Stomach (tissue), 9 donors: ENCODE measurements around the gene FES. TPM values are rescaled to one million over a fixed set of nuclear protein-coding genes. Genes with fewer than 3 reads are reported as not detected.
"Not testable (repeated sequence)": the region's sequence is repeated elsewhere in the genome, so short reads cannot be mapped to it uniquely, and the experiment has no call there.

ENCODE experiments used
- DNase-seq, 2 donors: peaks; one replicate each; pipeline versions ENCODE4 v3.0.0 to v3.0.0-alpha.2; 2013 to 2019
- H3K27ac ChIP-seq, 5 donors: fragments of 200-600 bp in 4 of 5; sonication (generic) in 4 of 5; one replicate each; pipeline ENCODE4 v1.5.1; 2013 to 2019; ENCODE audit warnings: mild to moderate bottlenecking in 1 of 5, moderate library complexity in 1 of 5
- H3K27me3 ChIP-seq, 3 donors: fragments of 200-600 bp; sonication (generic); one replicate each; pipeline ENCODE4 v1.5.1; 2017 to 2019; ENCODE audit warnings: mixed run types in 1 of 3
- H3K36me3 ChIP-seq, 4 donors: fragments of 200-600 bp; sonication (generic); 1 replicate in 3 of 4; 2 replicates in 1 of 4; pipeline ENCODE4 v1.5.1; 2016 to 2019
- H3K4me1 ChIP-seq, 4 donors: fragments of 200-600 bp; sonication (generic); one replicate each; pipeline ENCODE4 v1.5.1; 2016 to 2019
- H3K4me3 ChIP-seq, 4 donors: fragments of 200-600 bp; sonication (generic) in 3 of 4; one replicate each; pipeline ENCODE4 v1.5.1; 2016 to 2019; ENCODE audit warnings: mild to moderate bottlenecking in 1 of 4
- H3K9me3 ChIP-seq, 4 donors: fragments of 200-600 bp; sonication (generic); one replicate each; pipeline ENCODE4 v1.5.1; 2016 to 2019
- CTCF ChIP-seq, 7 experiments: fragments of 450-650 bp in 4 of 7; fragments of 200-600 bp in 3 of 7; sonication (generic) in 3 of 7; IDR thresholded peaks; one replicate each; pipeline ENCODE4 v1.5.1; 2016 to 2019; ENCODE audit warnings: antibody characterized with exemption in 7 of 7, control low read depth in 2 of 7, mild to moderate bottlenecking in 1 of 7
- EP300 ChIP-seq: sonication (generic); formaldehyde crosslinking; IDR thresholded peaks from one replicate; pipeline ENCODE4 v1.6.1; 2017; ENCODE audit warnings: antibody characterized with exemption
- POLR2A ChIP-seq, 4 donors: fragments of 450-650 bp; IDR thresholded peaks; one replicate each; pipeline ENCODE4 v1.6.1; 2016; ENCODE audit warnings: antibody characterized with exemption in 4 of 4, control low read depth in 2 of 4, mild to moderate bottlenecking in 1 of 4, moderate library complexity in 1 of 4
- POLR2AphosphoS5 ChIP-seq, 3 donors: sonication (generic); formaldehyde crosslinking; IDR thresholded peaks; one replicate each; pipeline ENCODE4 v1.6.1; 2016; ENCODE audit warnings: antibody characterized with exemption in 3 of 3
- WGBS, 5 donors: extraction: QIAGEN DNeasy Blood & Tissue Kit in 3 of 5; methylation state at CpG; one replicate each; pipeline versions ENCODE4 v1.1.5 to v1.1.7; 2013 to 2018; 5-methylcytosine and 5-hydroxymethylcytosine counted together
- intact Hi-C: fragments of 100-400 bp; cut with DNase I; formaldehyde crosslinking; loops from one replicate; pipeline ENCODE4 v1.15.1; 2023; ENCODE audit warnings: low total_unique reads
- polyA plus RNA-seq, 3 donors: library from polyadenylated mRNA; stranded (reverse); fragments of 200-250 nt; gene quantifications; one replicate each; pipeline ENCODE4 v1.2.3, GENCODE V29; 2013
- total RNA-seq, 5 donors: library from RNA; depleted of rRNA; stranded (reverse); fragments of >200 nt; gene quantifications; one replicate each; pipeline versions ENCODE4 v1.1.0 to v1.2.3, GENCODE V29; 2014 to 2016
- donor health status: healthy with polysubstance abuse.
- donor health status: Bipolar disorder and iron deficiency.
- donor health status: healthy.

FES gene
- total and polyA plus RNA-seq, 8 donors = 8.0 to 49.1 (median 19.2) TPM

DNA sequence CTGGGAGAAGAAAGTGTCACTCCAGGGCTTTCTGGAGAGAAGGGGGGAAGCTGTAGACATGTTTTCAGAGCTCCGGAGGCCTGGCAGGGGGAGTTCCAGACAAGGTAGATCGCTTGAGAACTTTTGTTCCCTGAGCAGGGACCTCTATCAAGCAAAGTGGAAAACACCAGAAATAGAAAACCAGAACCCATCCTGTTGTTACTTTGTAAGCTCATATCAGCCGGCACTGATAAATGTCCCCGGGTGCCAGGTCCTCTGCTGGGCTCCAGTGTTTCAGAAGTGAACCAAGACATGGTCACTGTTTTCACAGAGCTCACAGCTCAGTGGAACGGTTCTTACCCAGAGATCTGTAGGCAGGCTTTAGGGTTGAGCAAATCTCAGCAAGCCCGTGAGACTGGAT is 34.5 kb downstream of the FES start:
- 81 to 90% (median 86%) methylated on average over 5 to 6 of the region's 6 CpGs for WGBS, 5 donors
- no peaks in the 10 kb centered on the region for H3K4me1 ChIP-seq
- no peak for DNase-seq
- H3K27me3 ChIP-seq = no peaks in the 10 kb centered on the region
- H3K4me3 ChIP-seq = no peak overlapping the region
- peaks cover 64 to 88% (median 83%) of the 10 kb centered on the region in 4 donors for H3K36me3 ChIP-seq
- H3K9me3 ChIP-seq = no peaks in the 10 kb centered on the region
- no peak overlapping the region for H3K27ac ChIP-seq
- TF ChIP-seq POLR2AphosphoS5 (IDR thresholded peaks at IDR 0.05) (no peak), POLR2A (IDR thresholded peaks at IDR 0.05) (no peak), CTCF (IDR thresholded peaks at IDR 0.05) (no peak), EP300 (no peak)
- intact Hi-C loops = no loop called here

DNA sequence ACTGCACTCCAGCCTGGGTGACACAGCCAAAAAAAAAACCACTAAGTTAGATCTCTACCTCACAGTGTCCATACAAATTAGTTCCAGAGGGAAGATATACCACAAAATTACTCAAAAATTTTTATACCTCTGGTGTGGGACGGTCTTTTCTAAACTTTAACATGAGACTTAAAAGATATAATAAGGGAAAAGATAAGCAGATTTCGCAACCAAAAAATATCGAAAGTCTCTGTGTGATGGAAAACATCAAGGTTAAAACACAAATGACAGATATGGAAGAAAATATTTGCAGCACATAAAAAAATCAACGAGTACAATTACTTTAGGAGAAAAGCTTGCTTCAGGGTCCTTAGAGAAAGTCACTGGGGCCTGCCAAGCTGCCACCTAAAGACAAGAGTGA is 37.6 kb downstream of the FES start:
- H3K27ac ChIP-seq = no peak overlapping the region
- 78 to 87% (median 79%) methylated on average over 4 of the region's 4 CpGs for WGBS, 5 donors
- H3K4me1 ChIP-seq = no peaks in the 10 kb centered on the region
- H3K9me3 ChIP-seq = no peaks in the 10 kb centered on the region
- intact Hi-C loops = no loop called here
- H3K4me3 ChIP-seq = no peak overlapping the region
- H3K36me3 ChIP-seq = peaks cover 45 to 57% (median 53%) of the 10 kb centered on the region in 4 donors
- no peak for TF ChIP-seq CTCF (IDR thresholded peaks at IDR 0.05)
- H3K27me3 ChIP-seq = no peaks in the 10 kb centered on the region
- DNase-seq = no peak

GRCh38 chr15:90922712-90923322 is 38.5 kb downstream of the FES start:
- DNase-seq, H3K27ac ChIP-seq, intact Hi-C loops, H3K4me3 ChIP-seq, H3K9me3 ChIP-seq, H3K4me1 ChIP-seq, H3K27me3 ChIP-seq: not testable (repeated sequence)
- 86 to 95% (median 92%) methylated on average over 7 of the region's 7 CpGs for WGBS, 5 donors
- peaks cover 37 to 48% (median 43%) of the 10 kb centered on the region in 4 donors for H3K36me3 ChIP-seq

DNA sequence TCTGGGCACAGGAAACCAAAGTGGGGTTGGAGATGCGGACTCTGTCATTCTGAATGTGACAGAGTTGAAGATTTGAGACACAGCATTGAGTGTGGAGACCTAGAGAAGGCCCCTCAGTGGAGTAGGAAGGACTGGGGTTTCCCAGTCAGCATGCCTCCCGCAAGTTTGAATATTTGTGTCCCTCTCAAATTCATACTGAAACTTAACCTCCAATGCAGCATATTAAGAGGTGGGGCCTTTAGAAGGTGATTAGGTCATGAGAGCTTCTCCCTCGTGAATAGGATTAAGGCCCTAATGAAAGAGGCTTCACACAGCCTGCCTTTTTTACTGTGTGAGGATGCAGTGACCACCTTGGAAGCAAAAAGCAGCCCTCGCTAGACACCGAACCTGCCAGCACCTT is 40.1 kb downstream of the FES start:
- WGBS, 5 donors = 72 to 85% (median 80%) methylated on average over 5 of the region's 5 CpGs

DNA sequence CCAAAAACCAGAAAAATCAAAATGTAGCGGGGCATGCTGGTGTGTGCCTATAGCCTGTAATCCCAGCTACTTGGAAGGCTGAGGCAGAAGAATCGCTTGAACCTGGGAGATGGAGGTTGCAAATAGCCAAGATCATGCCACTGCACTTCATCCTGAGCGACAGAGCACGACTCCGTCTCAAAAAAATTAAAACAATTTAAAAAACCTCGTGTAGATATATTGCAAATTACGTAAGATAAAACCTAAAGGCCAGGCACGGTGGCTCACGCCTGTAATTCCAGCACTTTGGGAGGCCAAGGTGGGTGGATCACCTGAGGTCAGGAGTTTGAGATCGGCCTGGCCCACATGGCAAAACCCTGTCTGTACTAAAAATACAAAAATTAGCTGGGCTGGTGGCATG is 42.5 kb downstream of the FES start:
- peaks cover 13 to 28% (median 19%) of the 10 kb centered on the region in 4 donors for H3K4me1 ChIP-seq
- H3K27ac ChIP-seq, H3K27me3 ChIP-seq, H3K4me3 ChIP-seq, intact Hi-C loops, H3K36me3 ChIP-seq, H3K9me3 ChIP-seq, DNase-seq: not testable (repeated sequence)
- WGBS, 5 donors = 91 to 93% (median 92%) methylated on average over 10 of the region's 10 CpGs

More for the DNA sequence above, 40.1 kb downstream of the FES start:
- intact Hi-C loops = no loop called here
- TF ChIP-seq CTCF (IDR thresholded peaks at IDR 0.05) = no peak
- no peak for TF ChIP-seq POLR2AphosphoS5 (IDR thresholded peaks at IDR 0.05)
- no peak for TF ChIP-seq POLR2A (IDR thresholded peaks at IDR 0.05)
- TF ChIP-seq EP300 = no peak
- H3K36me3 ChIP-seq = peaks cover 21 to 33% (median 28%) of the 10 kb centered on the region in 4 donors
- no peak for DNase-seq
- H3K27me3 ChIP-seq = no peaks in the 10 kb centered on the region
- H3K27ac ChIP-seq = no peak overlapping the region
- no peak overlapping the region for H3K4me3 ChIP-seq
- H3K9me3 ChIP-seq = no peaks in the 10 kb centered on the region
- peaks cover 0 to 12% (median 2%) of the 10 kb centered on the region in 4 donors for H3K4me1 ChIP-seq

DNA sequence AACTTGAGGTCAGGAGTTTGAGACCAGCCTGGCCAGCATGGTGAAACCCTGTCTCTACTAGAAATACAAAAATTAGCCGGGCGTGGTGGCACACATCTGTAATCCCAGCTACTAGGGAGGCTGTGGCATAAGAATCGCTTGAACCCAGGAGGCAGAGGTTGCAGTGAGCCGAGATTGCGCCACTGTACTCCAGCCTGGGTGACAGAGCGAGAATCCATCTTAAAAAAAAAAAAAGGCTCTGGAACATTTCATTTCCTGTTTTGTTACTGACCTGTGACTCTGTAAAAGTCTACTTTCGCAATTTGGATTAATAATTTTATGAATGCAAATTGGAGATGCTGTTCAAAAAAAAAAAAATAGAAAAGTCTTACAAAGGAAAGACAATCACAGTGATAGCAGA is 43.8 kb downstream of the FES start:
- H3K27me3 ChIP-seq, intact Hi-C loops, H3K4me3 ChIP-seq, DNase-seq, H3K36me3 ChIP-seq, H3K9me3 ChIP-seq: not testable (repeated sequence)
- peaks cover 16 to 38% (median 28%) of the 10 kb centered on the region in 4 donors for H3K4me1 ChIP-seq
- WGBS, 5 donors = 86 to 96% (median 95%) methylated on average over 7 of the region's 7 CpGs
- peak overlapping the region in 2 of 5 donors; percentile 1 to 94 for H3K27ac ChIP-seq
